ENCODE data around the gene GFY. TPM values are rescaled to one million over a fixed set of nuclear protein-coding genes. Genes with fewer than 3 reads are reported as not detected.

The GFY gene
- total and polyA plus RNA-seq, 2 experiments from 2014 or later: 1.2 TPM; not detected in 1

DNA sequence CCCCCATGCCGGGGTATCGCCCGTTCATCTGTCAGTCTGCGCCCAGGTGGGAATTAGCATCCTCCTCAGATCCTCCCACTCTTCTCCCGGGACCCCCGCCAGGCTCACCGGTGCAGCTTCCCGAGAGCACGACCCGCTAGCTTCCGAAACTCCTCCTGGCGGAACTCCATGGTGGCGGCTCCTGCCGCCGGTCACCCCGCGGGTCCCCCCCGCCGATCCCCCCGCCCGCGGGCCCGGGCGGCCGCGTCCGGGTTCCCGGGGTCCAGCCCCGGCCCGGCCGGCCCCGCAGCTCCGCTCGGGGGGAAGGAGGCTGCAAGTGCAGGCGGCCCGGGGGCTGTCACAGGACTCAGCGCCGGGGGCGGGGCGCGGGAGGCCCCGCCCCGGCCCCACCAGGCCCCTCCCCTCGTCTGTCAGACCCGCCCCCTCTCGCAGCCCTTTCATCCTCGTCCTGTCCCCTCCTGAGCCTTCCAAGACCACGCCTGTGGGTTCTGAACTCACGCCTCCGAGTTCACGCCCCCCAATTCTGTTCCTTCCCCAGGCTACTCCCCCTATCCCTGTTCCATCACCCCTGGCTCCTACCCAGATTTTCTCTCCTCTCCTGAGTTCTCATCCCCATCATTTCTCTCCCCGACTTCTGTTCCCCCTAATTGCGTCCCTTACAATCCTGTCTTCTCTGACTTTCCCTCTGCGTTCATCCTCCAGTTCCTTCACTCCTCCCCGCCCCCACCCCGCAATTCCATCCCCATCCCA lies 16.2 kb downstream of the GFY start, which contains the start of gene SLC17A7:
SLC17A7 (minus strand) TSS at position 318 of the 750 bp plus-strand sequence; CDS start at position 170, 148 bp downstream.
- peaks cover 16% of the 10 kb centered on the region for H3F3A ChIP-seq (replicated peaks; ENCODE audit: low read depth)
- DNase-seq (ENCODE audit: low spot score) (peak; percentile 90), ATAC-seq (peak; percentile 10)
- peaks cover 5% of the 10 kb centered on the region; the same call in 2 of the 3 replicates for H3K9me3 Mint-ChIP-seq
- peak within 1 kb of the TSS; percentile 76; the same call in 1 of the 2 replicates for H3K27ac ChIP-seq (ENCODE audit: low read depth)
- no peaks in the 10 kb centered on the region for H3K36me3 ChIP-seq (ENCODE audit: insufficient read depth)
- peak within 1 kb of the TSS; percentile 90 for H2AFZ ChIP-seq
- H3K4me2 ChIP-seq: peak within 1 kb of the TSS; percentile 94
- peaks cover 26% of the 10 kb centered on the region for H3K4me1 Mint-ChIP-seq
- H3K4me3 ChIP-seq: peak within 1 kb of the TSS; percentile 61
- TF ChIP-seq, protein P1, sequence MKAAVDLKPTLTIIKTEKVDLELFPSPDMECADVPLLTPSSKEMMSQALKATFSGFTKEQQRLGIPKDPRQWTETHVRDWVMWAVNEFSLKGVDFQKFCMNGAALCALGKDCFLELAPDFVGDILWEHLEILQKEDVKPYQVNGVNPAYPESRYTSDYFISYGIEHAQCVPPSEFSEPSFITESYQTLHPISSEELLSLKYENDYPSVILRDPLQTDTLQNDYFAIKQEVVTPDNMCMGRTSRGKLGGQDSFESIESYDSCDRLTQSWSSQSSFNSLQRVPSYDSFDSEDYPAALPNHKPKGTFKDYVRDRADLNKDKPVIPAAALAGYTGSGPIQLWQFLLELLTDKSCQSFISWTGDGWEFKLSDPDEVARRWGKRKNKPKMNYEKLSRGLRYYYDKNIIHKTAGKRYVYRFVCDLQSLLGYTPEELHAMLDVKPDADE (IDR thresholded peaks at IDR 0.05): no peak
- TF ChIP-seq POLR2AphosphoS5 (IDR thresholded peaks at IDR 0.05; ENCODE audit: low read depth): no peak
- no peak for TF ChIP-seq NANOG (IDR thresholded peaks at IDR 0.05; ENCODE audit: borderline replicate concordance)
- no peak for TF ChIP-seq ZNF114 (CRISPR knock-in tag; IDR thresholded peaks at IDR 0.05)
- TF ChIP-seq, protein P2, sequence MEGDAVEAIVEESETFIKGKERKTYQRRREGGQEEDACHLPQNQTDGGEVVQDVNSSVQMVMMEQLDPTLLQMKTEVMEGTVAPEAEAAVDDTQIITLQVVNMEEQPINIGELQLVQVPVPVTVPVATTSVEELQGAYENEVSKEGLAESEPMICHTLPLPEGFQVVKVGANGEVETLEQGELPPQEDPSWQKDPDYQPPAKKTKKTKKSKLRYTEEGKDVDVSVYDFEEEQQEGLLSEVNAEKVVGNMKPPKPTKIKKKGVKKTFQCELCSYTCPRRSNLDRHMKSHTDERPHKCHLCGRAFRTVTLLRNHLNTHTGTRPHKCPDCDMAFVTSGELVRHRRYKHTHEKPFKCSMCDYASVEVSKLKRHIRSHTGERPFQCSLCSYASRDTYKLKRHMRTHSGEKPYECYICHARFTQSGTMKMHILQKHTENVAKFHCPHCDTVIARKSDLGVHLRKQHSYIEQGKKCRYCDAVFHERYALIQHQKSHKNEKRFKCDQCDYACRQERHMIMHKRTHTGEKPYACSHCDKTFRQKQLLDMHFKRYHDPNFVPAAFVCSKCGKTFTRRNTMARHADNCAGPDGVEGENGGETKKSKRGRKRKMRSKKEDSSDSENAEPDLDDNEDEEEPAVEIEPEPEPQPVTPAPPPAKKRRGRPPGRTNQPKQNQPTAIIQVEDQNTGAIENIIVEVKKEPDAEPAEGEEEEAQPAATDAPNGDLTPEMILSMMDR (conservative IDR thresholded peaks at IDR 0.05; ENCODE audit: low read depth in 2 of 2): no peak
- TF ChIP-seq EZH2phosphoT487 (IDR thresholded peaks at IDR 0.05; ENCODE audit: unreplicated experiment): no peak
- TF ChIP-seq STAT1 (IDR thresholded peaks at IDR 0.05; ENCODE audit: unreplicated experiment): no peak
- TF ChIP-seq, protein P3, sequence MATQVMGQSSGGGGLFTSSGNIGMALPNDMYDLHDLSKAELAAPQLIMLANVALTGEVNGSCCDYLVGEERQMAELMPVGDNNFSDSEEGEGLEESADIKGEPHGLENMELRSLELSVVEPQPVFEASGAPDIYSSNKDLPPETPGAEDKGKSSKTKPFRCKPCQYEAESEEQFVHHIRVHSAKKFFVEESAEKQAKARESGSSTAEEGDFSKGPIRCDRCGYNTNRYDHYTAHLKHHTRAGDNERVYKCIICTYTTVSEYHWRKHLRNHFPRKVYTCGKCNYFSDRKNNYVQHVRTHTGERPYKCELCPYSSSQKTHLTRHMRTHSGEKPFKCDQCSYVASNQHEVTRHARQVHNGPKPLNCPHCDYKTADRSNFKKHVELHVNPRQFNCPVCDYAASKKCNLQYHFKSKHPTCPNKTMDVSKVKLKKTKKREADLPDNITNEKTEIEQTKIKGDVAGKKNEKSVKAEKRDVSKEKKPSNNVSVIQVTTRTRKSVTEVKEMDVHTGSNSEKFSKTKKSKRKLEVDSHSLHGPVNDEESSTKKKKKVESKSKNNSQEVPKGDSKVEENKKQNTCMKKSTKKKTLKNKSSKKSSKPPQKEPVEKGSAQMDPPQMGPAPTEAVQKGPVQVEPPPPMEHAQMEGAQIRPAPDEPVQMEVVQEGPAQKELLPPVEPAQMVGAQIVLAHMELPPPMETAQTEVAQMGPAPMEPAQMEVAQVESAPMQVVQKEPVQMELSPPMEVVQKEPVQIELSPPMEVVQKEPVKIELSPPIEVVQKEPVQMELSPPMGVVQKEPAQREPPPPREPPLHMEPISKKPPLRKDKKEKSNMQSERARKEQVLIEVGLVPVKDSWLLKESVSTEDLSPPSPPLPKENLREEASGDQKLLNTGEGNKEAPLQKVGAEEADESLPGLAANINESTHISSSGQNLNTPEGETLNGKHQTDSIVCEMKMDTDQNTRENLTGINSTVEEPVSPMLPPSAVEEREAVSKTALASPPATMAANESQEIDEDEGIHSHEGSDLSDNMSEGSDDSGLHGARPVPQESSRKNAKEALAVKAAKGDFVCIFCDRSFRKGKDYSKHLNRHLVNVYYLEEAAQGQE (IDR thresholded peaks at IDR 0.05; ENCODE audit: unreplicated experiment): no peak
- peaks cover 55% of the 10 kb centered on the region for H3K27me3 ChIP-seq (ENCODE audit: insufficient read depth)
- H3K79me2 ChIP-seq (replicated peaks; ENCODE audit: insufficient read depth): no peaks in the 10 kb centered on the region
- peaks cover 80% of the 10 kb centered on the region for H3K27me3 Mint-ChIP-seq (ENCODE audit: insufficient read depth, low read depth, poor library complexity)
- peak within 1 kb of the TSS; percentile 71 for H3K4me3 Mint-ChIP-seq
- peaks cover 18% of the 10 kb centered on the region for H3K4me1 ChIP-seq (ENCODE audit: insufficient read depth)
- H3K36me3 Mint-ChIP-seq (ENCODE audit: low read depth): peaks cover 6% of the 10 kb centered on the region; the same call in 2 of the 3 replicates
- H4K20me1 ChIP-seq (replicated peaks; ENCODE audit: insufficient read depth): no peaks in the 10 kb centered on the region
- peak within 1 kb of the TSS; percentile 32 for H3K27ac Mint-ChIP-seq
- no peaks in the 10 kb centered on the region for H3K9me2 ChIP-seq (ENCODE audit: insufficient read depth)
